Type B pancreatic cell (in vitro differentiated cells): Measurements from ENCODE around the gene TSC22D3. TPM values are rescaled to one million over a fixed set of nuclear protein-coding genes. Genes with fewer than 3 reads are reported as not detected.
"Not testable (repeated sequence)": the region's sequence is repeated elsewhere in the genome, so short reads cannot be mapped to it uniquely, and the experiment has no call there.

ENCODE experiments used
- DNase-seq: peaks from one replicate; pipeline ENCODE4 v3.0.0; 2021; ENCODE audit warnings: mixed read lengths; ENCODE audit not compliant: unreplicated experiment; ENCODE audit errors: extremely low spot score
- H3K27ac Mint-ChIP-seq: 2 replicates; pipeline ENCODE4 v1.8.0; 2021; ENCODE audit warnings: mild to moderate bottlenecking, mixed read lengths
- H3K27me3 Mint-ChIP-seq: 2 replicates; pipeline ENCODE4 v1.8.0; 2021; ENCODE audit warnings: mixed read lengths
- H3K36me3 Mint-ChIP-seq: 2 replicates; pipeline ENCODE4 v1.8.0; 2021; ENCODE audit warnings: mixed read lengths
- H3K4me1 Mint-ChIP-seq: one replicate; pipeline ENCODE4 v1.8.0; 2021; ENCODE audit warnings: mixed read lengths; ENCODE audit not compliant: unreplicated experiment
- H3K4me3 Mint-ChIP-seq: 2 replicates; pipeline ENCODE4 v1.8.0; 2021; ENCODE audit warnings: mild to moderate bottlenecking, mixed read lengths
- H3K9me3 Mint-ChIP-seq: 2 replicates; pipeline ENCODE4 v1.8.0; 2021; ENCODE audit warnings: mixed read lengths
- CTCF ChIP-seq: fragments of 200-600 bp; sonication (generic); conservative IDR thresholded peaks from 2 replicates; pipeline ENCODE4 v1.5.0; 2021; ENCODE audit warnings: antibody characterized with exemption, mild to moderate bottlenecking
- total RNA-seq: library from RNA; stranded (reverse); gene quantifications from 2 replicates; pipeline ENCODE4 v1.2.1, GENCODE V29; 2021; ENCODE audit warnings: low replicate concordance

Gene TSC22D3
- total RNA-seq, 1 donor from 2014 or later = 34.2 TPM

- H3K4me3 Mint-ChIP-seq = no peak overlapping the region
- no peak overlapping the region for H3K27ac Mint-ChIP-seq
- no peak for DNase-seq
- peaks cover 30% of the 10 kb centered on the region for H3K4me1 Mint-ChIP-seq
- TF ChIP-seq CTCF = no peak
- H3K27me3 Mint-ChIP-seq = no peaks in the 10 kb centered on the region
- H3K36me3 Mint-ChIP-seq = no peaks in the 10 kb centered on the region
- peaks cover 5% of the 10 kb centered on the region for H3K9me3 Mint-ChIP-seq
Measured at GRCh38 chrX:107686026-107686425, 89.6 kb downstream of the TSC22D3 start.

- not testable (repeated sequence) for H3K36me3 Mint-ChIP-seq, DNase-seq, H3K4me3 Mint-ChIP-seq, H3K9me3 Mint-ChIP-seq, H3K27ac Mint-ChIP-seq, H3K27me3 Mint-ChIP-seq
- peaks cover 35% of the 10 kb centered on the region for H3K4me1 Mint-ChIP-seq
Measured at GRCh38 chrX:107685586-107685985, 90.0 kb downstream of the TSC22D3 start.

- Mint-ChIP-seq H3K4me3 (no peak overlapping the region), H3K36me3 (no peaks in the 10 kb centered on the region), H3K27me3 (peaks cover 4% of the 10 kb centered on the region), H3K4me1 (peaks cover 39% of the 10 kb centered on the region), H3K27ac (no peak overlapping the region), H3K9me3 (peaks cover 5% of the 10 kb centered on the region)
- DNase-seq = no peak
- no peak for TF ChIP-seq CTCF
Measured at GRCh38 chrX:107684956-107685385, 90.6 kb downstream of the TSC22D3 start.

GRCh38 chrX:107683931-107684330 lies 91.7 kb downstream of the TSC22D3 start:
- Mint-ChIP-seq H3K4me1 (peaks cover 35% of the 10 kb centered on the region), H3K9me3 (no peaks in the 10 kb centered on the region), H3K27me3 (peaks cover 4% of the 10 kb centered on the region), H3K36me3 (no peaks in the 10 kb centered on the region), H3K27ac (no peak overlapping the region), H3K4me3 (no peak overlapping the region)
- TF ChIP-seq CTCF = no peak
- DNase-seq = no peak

GRCh38 chrX:107683124-107683895 lies 92.3 kb downstream of the TSC22D3 start:
- Mint-ChIP-seq H3K36me3 (no peaks in the 10 kb centered on the region), H3K4me3 (no peak overlapping the region), H3K27ac (no peak overlapping the region), H3K9me3 (no peaks in the 10 kb centered on the region), H3K27me3 (peaks cover 4% of the 10 kb centered on the region), H3K4me1 (peaks cover 33% of the 10 kb centered on the region)
- no peak for TF ChIP-seq CTCF
- DNase-seq = no peak

GRCh38 chrX:107682256-107682655 lies 93.3 kb downstream of the TSC22D3 start:
- H3K36me3 Mint-ChIP-seq = no peaks in the 10 kb centered on the region
- no peak for TF ChIP-seq CTCF
- peaks cover 31% of the 10 kb centered on the region for H3K4me1 Mint-ChIP-seq
- peaks cover 4% of the 10 kb centered on the region for H3K27me3 Mint-ChIP-seq
- no peak overlapping the region for H3K4me3 Mint-ChIP-seq
- no peak for DNase-seq
- no peak overlapping the region for H3K27ac Mint-ChIP-seq
- no peaks in the 10 kb centered on the region for H3K9me3 Mint-ChIP-seq
